CD4-positive, alpha-beta T cell treated with Interleukin-4 for 4 hours (primary cell): ENCODE data around the gene AXIN2.
"Not testable (repeated sequence)": the region's sequence is repeated elsewhere in the genome, so short reads cannot be mapped to it uniquely, and the experiment has no call there.

ENCODE experiments used
- DNase-seq: peaks from one replicate; pipeline ENCODE4 v3.0.0-alpha.2; 2020

The AXIN2 gene

GRCh38 chr17:65536573-65537342 lies 24.7 kb downstream of the AXIN2 start:
- no peak for DNase-seq

- DNase-seq, result no peak
Measured at GRCh38 chr17:65535777-65536572, 25.5 kb downstream of the AXIN2 start.

GRCh38 chr17:65533852-65534457 lies 27.5 kb downstream of the AXIN2 start:
- DNase-seq, result no peak

- DNase-seq, result no peak
Measured at GRCh38 chr17:65533056-65533745, 28.2 kb downstream of the AXIN2 start.

GRCh38 chr17:65532101-65532890 lies 29.2 kb downstream of the AXIN2 start:
- no peak for DNase-seq

- DNase-seq, result no peak
Measured at GRCh38 chr17:65531256-65532100, 30.0 kb downstream of the AXIN2 start.

GRCh38 chr17:65530523-65531255 lies 30.8 kb downstream of the AXIN2 start:
- DNase-seq, result no peak

GRCh38 chr17:65529761-65530522 lies 31.5 kb downstream of the AXIN2 start:
- no peak for DNase-seq

- DNase-seq, result no peak
Measured at GRCh38 chr17:65529040-65529633, 32.3 kb downstream of the AXIN2 start.

- DNase-seq, result no peak
Measured at GRCh38 chr17:65527857-65528591, 33.4 kb downstream of the AXIN2 start.

GRCh38 chr17:65527381-65527780 lies 34.1 kb downstream of the AXIN2 start:
- no peak for DNase-seq

- not testable (repeated sequence) for DNase-seq
Measured at GRCh38 chr17:65526854-65527253, 34.6 kb downstream of the AXIN2 start.

GRCh38 chr17:65523853-65524664 lies 37.4 kb downstream of the AXIN2 start:
- DNase-seq, result peak; percentile 3

GRCh38 chr17:65523411-65523810 lies 38.0 kb downstream of the AXIN2 start:
- peak; percentile 84 for DNase-seq

- DNase-seq, result no peak
Measured at GRCh38 chr17:65522751-65523404, 38.6 kb downstream of the AXIN2 start.

- no peak for DNase-seq
Measured at GRCh38 chr17:65519462-65519861, 42.0 kb downstream of the AXIN2 start.

GRCh38 chr17:65518256-65518655 lies 43.2 kb downstream of the AXIN2 start:
- no peak for DNase-seq
